HG02759 (cell line): ENCODE data around the gene CANT1.

ENCODE experiments used
- ATAC-seq: cut with Tn5 transposase; IDR thresholded peaks from one replicate; pipeline ENCODE4 v1.9.1; 2021; ENCODE audit warnings: mild to moderate bottlenecking, moderate library complexity; ENCODE audit not compliant: unreplicated experiment

The CANT1 gene

GRCh38 chr17:78996781-78997201 lies 12.8 kb downstream of the CANT1 start:
- ATAC-seq: no peak

GRCh38 chr17:78995761-78996451 lies 13.7 kb downstream of the CANT1 start:
- no peak for ATAC-seq

- ATAC-seq: no peak
Observed at GRCh38 chr17:78995022-78995760, 14.4 kb downstream of the CANT1 start.

GRCh38 chr17:78993981-78994671 lies 15.4 kb downstream of the CANT1 start:
- no peak for ATAC-seq

GRCh38 chr17:78993241-78993956 lies 16.2 kb downstream of the CANT1 start:
- ATAC-seq: no peak

- no peak for ATAC-seq
Observed at GRCh38 chr17:78992542-78993212, 16.9 kb downstream of the CANT1 start.

GRCh38 chr17:78991906-78992532 lies 17.5 kb downstream of the CANT1 start:
- ATAC-seq: no peak

GRCh38 chr17:78991017-78991738 lies 18.4 kb downstream of the CANT1 start:
- ATAC-seq: no peak

GRCh38 chr17:78990349-78991016 lies 19.1 kb downstream of the CANT1 start:
- no peak for ATAC-seq

GRCh38 chr17:78988152-78988551 lies 21.4 kb downstream of the CANT1 start:
- no peak for ATAC-seq

- ATAC-seq: no peak
Observed at GRCh38 chr17:78986649-78987328, 22.8 kb downstream of the CANT1 start.

- ATAC-seq: no peak
Observed at GRCh38 chr17:78986048-78986648, 23.4 kb downstream of the CANT1 start.

- no peak for ATAC-seq
Observed at GRCh38 chr17:78985395-78985794, 24.2 kb downstream of the CANT1 start.

- no peak for ATAC-seq
Observed at GRCh38 chr17:78981010-78981888, 28.3 kb downstream of the CANT1 start.

GRCh38 chr17:78980624-78980972 lies 29.0 kb downstream of the CANT1 start:
- ATAC-seq: no peak

GRCh38 chr17:78979780-78980623 lies 29.6 kb downstream of the CANT1 start, which contains the start of gene LGALS3BP:
LGALS3BP (minus strand) TSS chr17:78979923; CDS start chr17:78977191, 2,732 bp downstream.
- no peak for ATAC-seq
